ENCODE measurements around the gene PGBD5.

PGBD5 gene

DNA sequence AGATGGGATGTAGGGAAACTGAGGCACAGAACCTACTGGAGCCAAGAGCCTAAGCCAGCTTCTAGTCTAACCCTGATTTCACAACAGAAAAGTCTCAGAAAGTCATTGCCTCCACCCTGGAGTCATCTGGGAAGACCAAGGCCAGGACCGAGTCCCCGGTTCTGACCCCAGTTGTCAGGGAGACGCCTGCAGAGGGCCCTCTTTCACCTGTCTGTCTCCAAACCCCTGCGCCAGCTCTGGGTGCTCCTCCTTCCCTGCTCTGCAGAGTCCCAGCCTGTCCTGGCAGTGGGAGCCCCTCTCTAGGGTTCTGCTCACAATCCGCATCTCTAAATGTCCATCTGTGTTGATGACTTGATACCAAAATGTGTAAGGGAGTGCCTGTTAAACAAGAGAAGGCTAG, 149.7 kb downstream of the PGBD5 start:
- no peak for ATAC-seq
- TF ChIP-seq SNAI2 (CRISPR knock-in tag; IDR thresholded peaks at IDR 0.05): no peak
- TF ChIP-seq TCF4 (CRISPR knock-in tag; IDR thresholded peaks at IDR 0.05; ENCODE audit: borderline replicate concordance): no peak
- TF ChIP-seq, protein P1, sequence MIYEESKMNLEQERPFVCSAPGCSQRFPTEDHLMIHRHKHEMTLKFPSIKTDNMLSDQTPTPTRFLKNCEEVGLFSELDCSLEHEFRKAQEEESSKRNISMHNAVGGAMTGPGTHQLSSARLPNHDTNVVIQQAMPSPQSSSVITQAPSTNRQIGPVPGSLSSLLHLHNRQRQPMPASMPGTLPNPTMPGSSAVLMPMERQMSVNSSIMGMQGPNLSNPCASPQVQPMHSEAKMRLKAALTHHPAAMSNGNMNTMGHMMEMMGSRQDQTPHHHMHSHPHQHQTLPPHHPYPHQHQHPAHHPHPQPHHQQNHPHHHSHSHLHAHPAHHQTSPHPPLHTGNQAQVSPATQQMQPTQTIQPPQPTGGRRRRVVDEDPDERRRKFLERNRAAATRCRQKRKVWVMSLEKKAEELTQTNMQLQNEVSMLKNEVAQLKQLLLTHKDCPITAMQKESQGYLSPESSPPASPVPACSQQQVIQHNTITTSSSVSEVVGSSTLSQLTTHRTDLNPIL (CRISPR knock-in tag; IDR thresholded peaks at IDR 0.05; ENCODE audit: low read depth): no peak
- TF ChIP-seq, protein P2, sequence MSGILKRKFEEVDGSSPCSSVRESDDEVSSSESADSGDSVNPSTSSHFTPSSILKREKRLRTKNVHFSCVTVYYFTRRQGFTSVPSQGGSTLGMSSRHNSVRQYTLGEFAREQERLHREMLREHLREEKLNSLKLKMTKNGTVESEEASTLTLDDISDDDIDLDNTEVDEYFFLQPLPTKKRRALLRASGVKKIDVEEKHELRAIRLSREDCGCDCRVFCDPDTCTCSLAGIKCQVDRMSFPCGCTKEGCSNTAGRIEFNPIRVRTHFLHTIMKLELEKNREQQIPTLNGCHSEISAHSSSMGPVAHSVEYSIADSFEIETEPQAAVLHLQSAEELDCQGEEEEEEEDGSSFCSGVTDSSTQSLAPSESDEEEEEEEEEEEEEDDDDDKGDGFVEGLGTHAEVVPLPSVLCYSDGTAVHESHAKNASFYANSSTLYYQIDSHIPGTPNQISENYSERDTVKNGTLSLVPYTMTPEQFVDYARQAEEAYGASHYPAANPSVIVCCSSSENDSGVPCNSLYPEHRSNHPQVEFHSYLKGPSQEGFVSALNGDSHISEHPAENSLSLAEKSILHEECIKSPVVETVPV (CRISPR knock-in tag; IDR thresholded peaks at IDR 0.05): no peak
- TF ChIP-seq, protein P3, sequence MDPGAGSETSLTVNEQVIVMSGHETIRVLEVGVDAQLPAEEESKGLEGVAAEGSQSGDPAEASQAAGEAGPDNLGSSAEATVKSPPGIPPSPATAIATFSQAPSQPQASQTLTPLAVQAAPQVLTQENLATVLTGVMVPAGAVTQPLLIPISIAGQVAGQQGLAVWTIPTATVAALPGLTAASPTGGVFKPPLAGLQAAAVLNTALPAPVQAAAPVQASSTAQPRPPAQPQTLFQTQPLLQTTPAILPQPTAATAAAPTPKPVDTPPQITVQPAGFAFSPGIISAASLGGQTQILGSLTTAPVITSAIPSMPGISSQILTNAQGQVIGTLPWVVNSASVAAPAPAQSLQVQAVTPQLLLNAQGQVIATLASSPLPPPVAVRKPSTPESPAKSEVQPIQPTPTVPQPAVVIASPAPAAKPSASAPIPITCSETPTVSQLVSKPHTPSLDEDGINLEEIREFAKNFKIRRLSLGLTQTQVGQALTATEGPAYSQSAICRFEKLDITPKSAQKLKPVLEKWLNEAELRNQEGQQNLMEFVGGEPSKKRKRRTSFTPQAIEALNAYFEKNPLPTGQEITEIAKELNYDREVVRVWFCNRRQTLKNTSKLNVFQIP (CRISPR knock-in tag; IDR thresholded peaks at IDR 0.05; ENCODE audit: borderline replicate concordance, low read depth): no peak
- no peak for TF ChIP-seq CSDC2 (CRISPR knock-in tag; IDR thresholded peaks at IDR 0.05)
- no peak for TF ChIP-seq ZNF70 (CRISPR knock-in tag; IDR thresholded peaks at IDR 0.05)
- no peak for TF ChIP-seq ARNTL (CRISPR knock-in tag; IDR thresholded peaks at IDR 0.05; ENCODE audit: borderline replicate concordance, low read depth)
- TF ChIP-seq, protein P4, sequence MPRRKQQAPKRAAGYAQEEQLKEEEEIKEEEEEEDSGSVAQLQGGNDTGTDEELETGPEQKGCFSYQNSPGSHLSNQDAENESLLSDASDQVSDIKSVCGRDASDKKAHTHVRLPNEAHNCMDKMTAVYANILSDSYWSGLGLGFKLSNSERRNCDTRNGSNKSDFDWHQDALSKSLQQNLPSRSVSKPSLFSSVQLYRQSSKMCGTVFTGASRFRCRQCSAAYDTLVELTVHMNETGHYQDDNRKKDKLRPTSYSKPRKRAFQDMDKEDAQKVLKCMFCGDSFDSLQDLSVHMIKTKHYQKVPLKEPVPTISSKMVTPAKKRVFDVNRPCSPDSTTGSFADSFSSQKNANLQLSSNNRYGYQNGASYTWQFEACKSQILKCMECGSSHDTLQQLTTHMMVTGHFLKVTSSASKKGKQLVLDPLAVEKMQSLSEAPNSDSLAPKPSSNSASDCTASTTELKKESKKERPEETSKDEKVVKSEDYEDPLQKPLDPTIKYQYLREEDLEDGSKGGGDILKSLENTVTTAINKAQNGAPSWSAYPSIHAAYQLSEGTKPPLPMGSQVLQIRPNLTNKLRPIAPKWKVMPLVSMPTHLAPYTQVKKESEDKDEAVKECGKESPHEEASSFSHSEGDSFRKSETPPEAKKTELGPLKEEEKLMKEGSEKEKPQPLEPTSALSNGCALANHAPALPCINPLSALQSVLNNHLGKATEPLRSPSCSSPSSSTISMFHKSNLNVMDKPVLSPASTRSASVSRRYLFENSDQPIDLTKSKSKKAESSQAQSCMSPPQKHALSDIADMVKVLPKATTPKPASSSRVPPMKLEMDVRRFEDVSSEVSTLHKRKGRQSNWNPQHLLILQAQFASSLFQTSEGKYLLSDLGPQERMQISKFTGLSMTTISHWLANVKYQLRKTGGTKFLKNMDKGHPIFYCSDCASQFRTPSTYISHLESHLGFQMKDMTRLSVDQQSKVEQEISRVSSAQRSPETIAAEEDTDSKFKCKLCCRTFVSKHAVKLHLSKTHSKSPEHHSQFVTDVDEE (CRISPR knock-in tag; IDR thresholded peaks at IDR 0.05): no peak
- TF ChIP-seq OSR1 (CRISPR knock-in tag; IDR thresholded peaks at IDR 0.05): no peak
- no peak for TF ChIP-seq TOX (CRISPR knock-in tag; IDR thresholded peaks at IDR 0.05; ENCODE audit: borderline replicate concordance)
- TF ChIP-seq ESRRG (CRISPR knock-in tag; IDR thresholded peaks at IDR 0.05): no peak
- TF ChIP-seq, protein P5, sequence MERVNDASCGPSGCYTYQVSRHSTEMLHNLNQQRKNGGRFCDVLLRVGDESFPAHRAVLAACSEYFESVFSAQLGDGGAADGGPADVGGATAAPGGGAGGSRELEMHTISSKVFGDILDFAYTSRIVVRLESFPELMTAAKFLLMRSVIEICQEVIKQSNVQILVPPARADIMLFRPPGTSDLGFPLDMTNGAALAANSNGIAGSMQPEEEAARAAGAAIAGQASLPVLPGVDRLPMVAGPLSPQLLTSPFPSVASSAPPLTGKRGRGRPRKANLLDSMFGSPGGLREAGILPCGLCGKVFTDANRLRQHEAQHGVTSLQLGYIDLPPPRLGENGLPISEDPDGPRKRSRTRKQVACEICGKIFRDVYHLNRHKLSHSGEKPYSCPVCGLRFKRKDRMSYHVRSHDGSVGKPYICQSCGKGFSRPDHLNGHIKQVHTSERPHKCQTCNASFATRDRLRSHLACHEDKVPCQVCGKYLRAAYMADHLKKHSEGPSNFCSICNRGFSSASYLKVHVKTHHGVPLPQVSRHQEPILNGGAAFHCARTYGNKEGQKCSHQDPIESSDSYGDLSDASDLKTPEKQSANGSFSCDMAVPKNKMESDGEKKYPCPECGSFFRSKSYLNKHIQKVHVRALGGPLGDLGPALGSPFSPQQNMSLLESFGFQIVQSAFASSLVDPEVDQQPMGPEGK (CRISPR knock-in tag; IDR thresholded peaks at IDR 0.05; ENCODE audit: borderline replicate concordance): no peak
- TF ChIP-seq BACH2 (CRISPR knock-in tag; IDR thresholded peaks at IDR 0.05; ENCODE audit: borderline replicate concordance): no peak
- TF ChIP-seq ZFP3 (CRISPR knock-in tag; IDR thresholded peaks at IDR 0.05): no peak
- TF ChIP-seq ZFP30 (CRISPR knock-in tag; IDR thresholded peaks at IDR 0.05): no peak
- no peak for TF ChIP-seq PPARA (CRISPR knock-in tag; IDR thresholded peaks at IDR 0.05; ENCODE audit: borderline replicate concordance)
- no peak for TF ChIP-seq ZNF565 (CRISPR knock-in tag; conservative IDR thresholded peaks at IDR 0.05; ENCODE audit: low read depth)
- TF ChIP-seq GLIS3 (CRISPR knock-in tag; IDR thresholded peaks at IDR 0.05): no peak

DNA sequence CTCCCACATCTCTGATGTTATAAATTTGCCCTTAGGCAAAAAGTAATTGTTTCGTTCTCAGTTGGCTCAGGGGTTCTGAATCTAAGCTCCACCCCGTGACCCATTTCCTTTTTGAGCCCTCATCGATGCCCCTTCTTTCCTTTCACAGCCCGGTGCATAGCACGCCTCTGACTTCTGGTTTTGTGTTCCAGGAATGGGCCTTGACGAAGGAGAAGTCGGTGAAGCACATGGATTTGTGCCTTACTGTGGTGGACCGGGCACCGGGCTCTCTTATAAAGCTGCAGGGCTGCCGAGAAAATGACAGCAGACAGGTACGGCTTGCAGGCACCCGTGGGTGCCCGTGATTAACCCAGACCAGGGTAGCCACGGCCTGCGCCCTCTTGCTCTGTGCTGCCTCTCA, 151.9 kb downstream of the PGBD5 start:
- TF ChIP-seq ZNF70 (CRISPR knock-in tag; IDR thresholded peaks at IDR 0.05) (no peak), ZFP3 (CRISPR knock-in tag; IDR thresholded peaks at IDR 0.05) (no peak), OSR1 (CRISPR knock-in tag; IDR thresholded peaks at IDR 0.05) (no peak), ZFP30 (CRISPR knock-in tag; IDR thresholded peaks at IDR 0.05) (no peak), CSDC2 (CRISPR knock-in tag; IDR thresholded peaks at IDR 0.05) (no peak), TOX (CRISPR knock-in tag; IDR thresholded peaks at IDR 0.05; ENCODE audit: borderline replicate concordance) (no peak), ZNF565 (CRISPR knock-in tag; conservative IDR thresholded peaks at IDR 0.05; ENCODE audit: low read depth) (no peak)
- TF ChIP-seq, protein P3 (CRISPR knock-in tag; IDR thresholded peaks at IDR 0.05; ENCODE audit: borderline replicate concordance, low read depth): no peak
- TF ChIP-seq, protein P5 (CRISPR knock-in tag; IDR thresholded peaks at IDR 0.05; ENCODE audit: borderline replicate concordance): no peak
- no peak for ATAC-seq

Data from SK-N-SH treated with all-trans-retinoic acid at 6 μM for 48 hours (cell line).